A549 (cell line): ENCODE measurements around the gene ZNF470. TPM values are rescaled to one million over a fixed set of nuclear protein-coding genes. Genes with fewer than 3 reads are reported as not detected.

Experiments used
- ATAC-seq, 2 experiments: fragments of 200-7000 bp in 1 of 2; fragments of >200 bp in 1 of 2; cut with Nextera tagmentation in 1 of 2; cut with Tn5 transposase in 1 of 2; 3 replicates each; pipeline versions ENCODE4 v1.8.0 to v1.9.1; 2018 to 2020; ENCODE audit warnings: mild to moderate bottlenecking in 1 of 2, moderate library complexity in 1 of 2
- CTCF ChIA-PET: fragments of 300-600 bp; sonication (Branson Sonifier 250); formaldehyde crosslinking; extraction: SDS; loops from one replicate; lab custom pipeline; 2021; ENCODE audit warnings: antibody characterized with exemption, inconsistent platforms; lab: Yijun Ruan, JAX
- POLR2A ChIA-PET: fragments of 350-600 bp; formaldehyde crosslinking; extraction: SDS; loops from one replicate; lab custom pipeline; 2021; ENCODE audit warnings: antibody characterized with exemption, inconsistent platforms; lab: Yijun Ruan, JAX
- DNase-seq, 2 experiments: peaks; one replicate each; pipeline versions ENCODE4 v3.0.0 to v3.0.0-alpha.2; 2011 to 2016; ENCODE audit warnings: low read depth in 1 of 2, low spot score in 1 of 2
- FAIRE-seq: peaks from 2 replicates; lab custom pipeline; 2011; peaks lifted over from hg19 to GRCh38; lab: Jason Lieb, UNC
- H3K27ac ChIP-seq, 2 experiments: fragments of >200 bp; sonication (Bioruptor Twin); formaldehyde crosslinking; 3 replicates each; pipeline ENCODE4 v1.5.1; 2016 to 2017
- H3K4me1 ChIP-seq: fragments of >200 bp; sonication (Bioruptor Twin); formaldehyde crosslinking; 3 replicates; pipeline ENCODE4 v1.6.1; 2016
- H3K4me2 ChIP-seq: fragments of >200 bp; sonication (Bioruptor Twin); formaldehyde crosslinking; 3 replicates; pipeline ENCODE4 v1.6.1; 2016
- H3K4me3 ChIP-seq: fragments of >200 bp; sonication (Bioruptor Twin); formaldehyde crosslinking; 3 replicates; pipeline ENCODE4 v1.5.1; 2016
- H3K9me3 ChIP-seq: fragments of >200 bp; sonication (Bioruptor Twin); formaldehyde crosslinking; 3 replicates; pipeline ENCODE4 v1.6.1; 2016
- FOXS1 ChIP-seq: fragments of 250-450 bp; sonication (Bioruptor Pico); IDR thresholded peaks from 2 replicates; pipeline ENCODE4 v1.5.0; 2020; ENCODE audit warnings: mild to moderate bottlenecking, moderate library complexity
- GATA3 ChIP-seq: IDR thresholded peaks from 2 replicates; pipeline ENCODE4 v1.6.1; 2012; ENCODE audit warnings: borderline replicate concordance
- HOXB13 ChIP-seq: fragments of 250-450 bp; sonication (Bioruptor Pico); IDR thresholded peaks from 2 replicates; pipeline ENCODE4 v1.5.0; 2020; ENCODE audit warnings: low read depth, mild to moderate bottlenecking, moderate library complexity
- HOXB5 ChIP-seq: fragments of 250-450 bp; sonication (Bioruptor Pico); IDR thresholded peaks from 2 replicates; pipeline ENCODE4 v1.5.0; 2020; ENCODE audit warnings: mild to moderate bottlenecking, moderate library complexity
- KDM1A ChIP-seq: fragments of 200-600 bp; sonication (generic); IDR thresholded peaks from 2 replicates; pipeline ENCODE4 v1.6.1; 2016; ENCODE audit warnings: low read depth, mild to moderate bottlenecking
- MAFK ChIP-seq: fragments of 450-650 bp; IDR thresholded peaks from 2 replicates; pipeline ENCODE4 v1.6.1; 2014; ENCODE audit not compliant: partially characterized antibody
- MAZ ChIP-seq: fragments of 150-350 bp; IDR thresholded peaks from 2 replicates; pipeline ENCODE4 v1.6.1; 2014; ENCODE audit warnings: antibody characterized with exemption, low read depth, low read length, borderline replicate concordance
- NR3C1 ChIP-seq: fragments of >200 bp; sonication (Bioruptor Twin); formaldehyde crosslinking; IDR thresholded peaks from 3 replicates; pipeline ENCODE4 v1.6.1; 2017
- PHF8 ChIP-seq: fragments of 200-600 bp; sonication (generic); IDR thresholded peaks from 2 replicates; pipeline ENCODE4 v1.6.1; 2016; ENCODE audit warnings: low read depth, mild to moderate bottlenecking, antibody characterized with exemption, moderate library complexity, borderline replicate concordance
- RNF2 ChIP-seq: fragments of 200-600 bp; sonication (generic); IDR thresholded peaks from 2 replicates; pipeline ENCODE4 v1.6.1; 2016; ENCODE audit warnings: low read depth, mild to moderate bottlenecking, antibody characterized with exemption, moderate library complexity, borderline replicate concordance
- ZC3H11A ChIP-seq: fragments of 450-650 bp; IDR thresholded peaks from 2 replicates; pipeline ENCODE4 v1.6.1; 2014; ENCODE audit warnings: antibody characterized with exemption, mild to moderate bottlenecking
- WGBS: methylation state at CpG from one replicate; pipeline ENCODE4 v1.1.6; 2017; ENCODE audit errors: missing lambda C conversion rate; 5-methylcytosine and 5-hydroxymethylcytosine counted together
- polyA plus RNA-seq, 4 experiments: library from polyadenylated mRNA; depleted of rRNA in 3 of 4; stranded (reverse); fragments of >200 nt; fragmentation: RNase III in 1 of 4; extraction: RNeasy Plus Mini Kit Qiagen cat#74134 plus additional on column Dnase treatment in 1 of 4; gene quantifications; 2 replicates in 3 of 4; 3 replicates in 1 of 4; pipeline ENCODE4 v1.2.3, GENCODE V29; 2011 to 2017
- TF ChIP-seq, protein P1 (sequence below): fragments of 150-350 bp; IDR thresholded peaks from 2 replicates; pipeline ENCODE4 v1.6.1; 2014; ENCODE audit warnings: low read depth, mild to moderate bottlenecking, low read length
- TF ChIP-seq, protein P2 (sequence below): fragments of 250-450 bp; sonication (Bioruptor Pico); IDR thresholded peaks from 2 replicates; pipeline ENCODE4 v1.5.0; 2020; ENCODE audit warnings: low read depth, mild to moderate bottlenecking, moderate library complexity
- TF ChIP-seq, protein P3 (sequence below): IDR thresholded peaks from 2 replicates; pipeline ENCODE4 v1.6.1; 2012
- TF ChIP-seq, protein P4 (sequence below): IDR thresholded peaks from 2 replicates; pipeline ENCODE4 v1.6.1; 2012; ENCODE audit warnings: low read depth, borderline replicate concordance

Gene ZNF470
- polyA plus RNA-seq, 2 of the 4 experiments (the other 2 are of a cell fraction), result 1.7 to 2.8 TPM

DNA sequence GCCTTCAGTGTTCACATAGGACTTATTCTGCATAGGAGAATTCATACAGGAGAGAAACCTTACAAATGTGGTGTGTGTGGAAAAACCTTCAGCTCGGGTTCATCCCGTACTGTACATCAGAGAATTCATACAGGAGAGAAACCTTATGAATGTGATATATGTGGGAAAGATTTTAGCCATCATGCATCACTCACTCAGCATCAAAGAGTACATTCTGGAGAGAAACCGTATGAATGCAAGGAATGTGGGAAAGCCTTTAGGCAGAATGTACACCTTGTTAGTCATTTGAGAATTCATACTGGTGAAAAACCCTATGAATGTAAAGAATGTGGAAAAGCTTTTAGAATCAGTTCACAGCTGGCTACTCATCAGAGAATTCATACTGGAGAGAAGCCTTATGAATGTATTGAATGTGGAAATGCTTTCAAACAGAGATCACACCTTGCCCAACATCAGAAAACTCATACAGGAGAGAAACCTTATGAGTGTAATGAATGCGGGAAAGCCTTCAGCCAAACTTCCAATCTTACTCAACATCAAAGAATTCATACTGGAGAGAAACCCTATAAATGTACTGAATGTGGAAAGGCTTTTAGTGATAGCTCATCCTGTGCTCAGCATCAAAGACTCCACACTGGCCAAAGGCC lies 41.9 kb upstream of the ZNF470 start:
- Histone ChIP-seq H3K4me3 (no peak overlapping the region), H3K27ac (no peak overlapping the region), H3K9me3 (peaks cover 88% of the 10 kb centered on the region), H3K4me1 (no peaks in the 10 kb centered on the region), H3K4me2 (no peak overlapping the region)
- no peak for TF ChIP-seq NR3C1
- peak; percentile 40; the same call in 1 of the 2 replicates for TF ChIP-seq GATA3
- FAIRE-seq, result no peak
- POLR2A ChIA-PET, result no interaction called here
- CTCF ChIA-PET, result interaction anchor here (0.7 kb wide), 1 partner anchor 133 kb away, joined by 3 read pairs; no protein-coding TSS in a partner anchor
- WGBS, result 26% methylated on average over 4 of the region's 4 CpGs
- no peak for ATAC-seq
- no peak for DNase-seq

DNA sequence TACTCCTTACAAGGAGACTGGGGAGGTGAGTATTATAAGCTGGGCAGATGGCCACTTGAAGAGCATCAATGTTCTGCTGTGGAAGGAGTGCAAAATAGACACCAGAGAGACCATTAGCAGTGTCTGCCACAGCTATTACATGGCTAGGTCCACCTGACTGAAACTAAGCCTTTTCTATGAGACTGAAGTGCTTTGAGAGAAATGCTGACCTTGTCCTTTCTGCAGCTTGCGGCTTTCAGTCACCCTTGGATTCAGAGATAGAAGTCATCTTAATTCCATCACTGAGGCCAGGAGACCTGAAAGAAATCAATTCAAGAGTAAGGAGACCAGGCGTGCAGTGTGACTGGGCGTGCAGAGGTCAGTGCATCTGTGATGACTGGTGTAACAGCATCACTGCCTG lies 29.8 kb upstream of the ZNF470 start:
- no peak overlapping the region for H3K27ac ChIP-seq
- WGBS, result 88% methylated on average over 3 of the region's 3 CpGs
- CTCF ChIA-PET, result interaction anchor here (0.8 kb wide), 1 partner anchor 33 kb away, joined by 3 read pairs; no protein-coding TSS in a partner anchor
- no peak for DNase-seq
- no peak for FAIRE-seq
- peaks cover 90% of the 10 kb centered on the region for H3K9me3 ChIP-seq
- POLR2A ChIA-PET, result no interaction called here
- TF ChIP-seq ZC3H11A (no peak), FOXS1 (CRISPR knock-in tag) (no peak), MAFK (peak; percentile 65)
- TF ChIP-seq, protein P1, sequence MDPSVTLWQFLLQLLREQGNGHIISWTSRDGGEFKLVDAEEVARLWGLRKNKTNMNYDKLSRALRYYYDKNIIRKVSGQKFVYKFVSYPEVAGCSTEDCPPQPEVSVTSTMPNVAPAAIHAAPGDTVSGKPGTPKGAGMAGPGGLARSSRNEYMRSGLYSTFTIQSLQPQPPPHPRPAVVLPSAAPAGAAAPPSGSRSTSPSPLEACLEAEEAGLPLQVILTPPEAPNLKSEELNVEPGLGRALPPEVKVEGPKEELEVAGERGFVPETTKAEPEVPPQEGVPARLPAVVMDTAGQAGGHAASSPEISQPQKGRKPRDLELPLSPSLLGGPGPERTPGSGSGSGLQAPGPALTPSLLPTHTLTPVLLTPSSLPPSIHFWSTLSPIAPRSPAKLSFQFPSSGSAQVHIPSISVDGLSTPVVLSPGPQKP, result no peak
- H3K4me1 ChIP-seq, result no peaks in the 10 kb centered on the region
- H3K4me2 ChIP-seq, result peak overlapping the region; percentile 79; the same call in 1 of the 3 replicates
- peak overlapping the region; percentile 73; the same call in 2 of the 3 replicates for H3K4me3 ChIP-seq
- no peak for ATAC-seq

DNA sequence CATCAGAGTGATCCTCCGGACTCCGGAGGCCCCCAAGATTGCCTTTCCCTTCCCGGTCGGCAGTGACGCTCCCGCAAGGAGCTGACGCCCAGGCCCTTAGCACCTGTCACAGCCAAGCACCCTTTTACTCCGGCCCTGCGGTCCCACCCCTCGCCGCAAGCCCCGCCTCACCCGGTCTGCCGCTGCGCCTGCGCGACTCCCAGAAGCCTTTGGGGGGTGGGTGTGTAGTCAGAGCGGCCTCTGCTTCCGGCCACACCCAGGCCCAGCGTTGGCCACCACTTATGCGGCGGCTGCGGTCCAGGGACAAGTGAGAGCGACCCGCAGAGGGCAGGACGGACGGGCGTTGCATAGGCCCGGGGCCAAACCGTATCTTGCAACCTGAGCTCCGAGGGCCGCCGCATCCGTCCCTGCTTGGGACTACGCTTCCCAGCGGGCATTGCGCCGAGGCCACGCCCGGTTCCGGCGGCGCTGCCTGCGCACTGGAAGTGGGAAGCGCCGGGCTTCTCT lies 29.0 kb upstream of the ZNF470 start:
- H3K4me2 ChIP-seq, result peak overlapping the region; percentile 79
- ChIA-PET POLR2A (interaction anchor here (1.0 kb wide), 1 partner anchor 702 kb away, joined by 3 read pairs; the partner anchor contains the start of gene ZNF805), CTCF (interaction anchor here (0.7 kb wide), 1 partner anchor 16 kb away, joined by 3 read pairs; no protein-coding TSS in a partner anchor)
- H3K27ac ChIP-seq, result peak overlapping the region; percentile 84 to 93
- peak overlapping the region; percentile 73 for H3K4me3 ChIP-seq
- TF ChIP-seq, protein P2, sequence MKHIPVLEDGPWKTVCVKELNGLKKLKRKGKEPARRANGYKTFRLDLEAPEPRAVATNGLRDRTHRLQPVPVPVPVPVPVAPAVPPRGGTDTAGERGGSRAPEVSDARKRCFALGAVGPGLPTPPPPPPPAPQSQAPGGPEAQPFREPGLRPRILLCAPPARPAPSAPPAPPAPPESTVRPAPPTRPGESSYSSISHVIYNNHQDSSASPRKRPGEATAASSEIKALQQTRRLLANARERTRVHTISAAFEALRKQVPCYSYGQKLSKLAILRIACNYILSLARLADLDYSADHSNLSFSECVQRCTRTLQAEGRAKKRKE (CRISPR knock-in tag), result no peak
- peak; percentile 27 for TF ChIP-seq PHF8
- H3K4me1 ChIP-seq, result no peaks in the 10 kb centered on the region
- H3K9me3 ChIP-seq, result peaks cover 88% of the 10 kb centered on the region
- ATAC-seq (peak; percentile 96 to 98), FAIRE-seq (no peak), DNase-seq (peak; percentile 89 to 95)
- WGBS, result 4% methylated on average over 21 of the region's 46 CpGs

DNA sequence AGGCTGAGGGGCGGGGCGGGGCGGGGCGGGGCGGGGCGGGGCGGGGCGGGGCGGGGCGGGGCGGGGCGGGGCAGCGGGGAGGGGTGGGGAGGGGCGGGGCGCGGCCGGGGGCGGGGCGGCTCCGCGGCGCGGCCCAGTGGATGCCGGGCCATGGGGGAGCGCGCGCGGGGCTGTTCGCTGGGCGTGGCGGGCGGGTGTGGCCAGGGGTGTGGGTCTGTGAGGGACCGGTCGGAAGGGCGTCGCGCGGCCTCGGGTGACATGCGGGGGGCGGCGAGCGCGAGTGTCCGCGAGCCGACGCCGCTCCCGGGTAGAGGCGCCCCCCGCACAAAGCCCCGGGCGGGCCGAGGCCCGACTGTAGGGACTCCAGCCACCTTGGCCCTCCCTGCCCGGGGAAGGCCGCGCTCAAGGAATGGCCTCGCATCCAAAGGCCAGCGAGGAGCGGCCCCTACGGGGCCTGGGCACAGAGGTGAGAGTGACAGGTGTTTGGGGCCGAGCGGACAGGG lies 28.5 kb upstream of the ZNF470 start, which contains the start of gene ZFP28:
Gene ZFP28 (plus strand): TSS at position 188 of the 503 bp plus-strand sequence. CDS start 71 bp downstream, at position 259.
- H3K9me3 ChIP-seq, result peaks cover 88% of the 10 kb centered on the region
- H3K4me1 ChIP-seq, result no peaks in the 10 kb centered on the region
- 2% methylated on average over 30 of the region's 65 CpGs for WGBS
- POLR2A ChIA-PET, result interaction anchor here (1.0 kb wide), 1 partner anchor 701 kb away, joined by 3 read pairs; the partner anchor contains the start of gene ZNF805
- H3K27ac ChIP-seq, result peak within 1 kb of the TSS; percentile 84 to 93
- no peak for FAIRE-seq
- CTCF ChIA-PET, result no interaction called here
- TF ChIP-seq MAZ (no peak), PHF8 (peak; percentile 46), HOXB13 (CRISPR knock-in tag) (0 out of 2 replicates have a peak, but pooled peaks have one; percentile 50), RNF2 (0 out of 2 replicates have a peak, but pooled peaks have one; percentile 25), KDM1A (no peak), HOXB5 (CRISPR knock-in tag) (0 out of 2 replicates have a peak, but pooled peaks have one; percentile 31)
- TF ChIP-seq, protein P3, sequence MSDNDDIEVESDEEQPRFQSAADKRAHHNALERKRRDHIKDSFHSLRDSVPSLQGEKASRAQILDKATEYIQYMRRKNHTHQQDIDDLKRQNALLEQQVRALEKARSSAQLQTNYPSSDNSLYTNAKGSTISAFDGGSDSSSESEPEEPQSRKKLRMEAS, result peak; percentile 67; the same call in 1 of the 2 replicates
- TF ChIP-seq, protein P4, sequence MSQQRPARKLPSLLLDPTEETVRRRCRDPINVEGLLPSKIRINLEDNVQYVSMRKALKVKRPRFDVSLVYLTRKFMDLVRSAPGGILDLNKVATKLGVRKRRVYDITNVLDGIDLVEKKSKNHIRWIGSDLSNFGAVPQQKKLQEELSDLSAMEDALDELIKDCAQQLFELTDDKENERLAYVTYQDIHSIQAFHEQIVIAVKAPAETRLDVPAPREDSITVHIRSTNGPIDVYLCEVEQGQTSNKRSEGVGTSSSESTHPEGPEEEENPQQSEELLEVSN, result peak; percentile 78; the same call in 1 of the 2 replicates
- DNase-seq, result no peak
- peak within 1 kb of the TSS; percentile 73 for H3K4me3 ChIP-seq
- H3K4me2 ChIP-seq, result peak within 1 kb of the TSS; percentile 85
- ATAC-seq, result peak; percentile 84 to 88
